ENCODE results near the gene SCAMP2.

SCAMP2 gene

DNA sequence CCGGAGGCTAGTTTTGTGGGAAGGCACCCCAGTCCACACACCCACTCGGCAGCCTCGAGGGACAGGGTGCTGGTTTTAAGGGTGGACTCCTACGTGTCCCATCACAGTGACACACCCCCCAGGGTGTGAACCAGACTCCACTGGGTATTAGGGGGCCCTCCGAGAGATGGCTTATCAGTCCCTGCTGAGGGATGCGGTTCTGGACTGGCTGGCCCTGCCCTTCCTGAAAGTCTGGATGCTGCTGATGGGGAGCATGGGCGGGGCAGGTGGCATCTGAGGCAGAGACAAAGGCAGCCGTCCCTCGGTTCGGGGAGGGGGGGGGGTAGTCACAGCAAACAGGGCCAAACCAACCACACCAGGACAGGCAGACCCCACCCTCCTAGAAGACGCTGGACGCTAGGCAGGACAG lies 29.3 kb downstream of the SCAMP2 start:
- Histone ChIP-seq H3K4me1 (peaks cover 29% of the 10 kb centered on the region), H3K4me2 (ENCODE audit: low read length) (peak overlapping the region; percentile 65), H3K27ac (peak overlapping the region; percentile 86), H3K27me3 (ENCODE audit: control insufficient read depth, insufficient read depth, low read length) (no peaks in the 10 kb centered on the region), H3K9ac (no peak overlapping the region), H3K36me3 (ENCODE audit: control insufficient read depth, insufficient read depth, low read length) (no peaks in the 10 kb centered on the region), H3K79me2 (no peaks in the 10 kb centered on the region), H3K9me3 (ENCODE audit: control insufficient read depth, low read length) (no peaks in the 10 kb centered on the region), H3K4me3 (ENCODE audit: low read depth, low read length) (no peak overlapping the region), H2AFZ (no peak overlapping the region)
- no peak for TF ChIP-seq CTCF (IDR thresholded peaks at IDR 0.05)

- H3K79me2 ChIP-seq, result no peaks in the 10 kb centered on the region
- peak; percentile 7 for TF ChIP-seq CTCF (IDR thresholded peaks at IDR 0.05)
- H3K4me2 ChIP-seq (ENCODE audit: low read length), result peak overlapping the region; percentile 65
- peaks cover 25% of the 10 kb centered on the region for H3K4me1 ChIP-seq
- H3K4me3 ChIP-seq (ENCODE audit: low read depth, low read length), result peak overlapping the region; percentile 32
- H2AFZ ChIP-seq, result peak overlapping the region; percentile 60
- no peaks in the 10 kb centered on the region for H3K27me3 ChIP-seq (ENCODE audit: control insufficient read depth, insufficient read depth, low read length)
- H3K27ac ChIP-seq, result peak overlapping the region; percentile 86
- H3K9ac ChIP-seq, result no peak overlapping the region
- H3K36me3 ChIP-seq (ENCODE audit: control insufficient read depth, insufficient read depth, low read length), result no peaks in the 10 kb centered on the region
- no peaks in the 10 kb centered on the region for H3K9me3 ChIP-seq (ENCODE audit: control insufficient read depth, low read length)
These were observed 29.7 kb downstream of the SCAMP2 start for GRCh38 chr15:74843445-74843828.

- Histone ChIP-seq H3K9me3 (ENCODE audit: control insufficient read depth, low read length) (no peaks in the 10 kb centered on the region), H3K4me1 (peaks cover 18% of the 10 kb centered on the region), H3K9ac (no peak within 1 kb of the TSS), H3K27ac (peak within 1 kb of the TSS; percentile 91), H3K79me2 (no peaks in the 10 kb centered on the region), H3K36me3 (ENCODE audit: control insufficient read depth, insufficient read depth, low read length) (no peaks in the 10 kb centered on the region), H3K4me2 (ENCODE audit: low read length) (peak within 1 kb of the TSS; percentile 92), H2AFZ (peak within 1 kb of the TSS; percentile 77), H3K4me3 (ENCODE audit: low read depth, low read length) (peak within 1 kb of the TSS; percentile 78), H3K27me3 (ENCODE audit: control insufficient read depth, insufficient read depth, low read length) (no peaks in the 10 kb centered on the region)
- TF ChIP-seq CTCF (IDR thresholded peaks at IDR 0.05), result peak; percentile 63
These were observed 30.4 kb downstream of the SCAMP2 start, which contains the start of gene ULK3 for GRCh38 chr15:74842581-74843444. ULK3 (minus strand) TSS chr15:74843156; CDS start chr15:74843105, 51 bp downstream.

GRCh38 chr15:74841891-74842373 lies 31.2 kb downstream of the SCAMP2 start:
- Histone ChIP-seq H3K4me1 (peaks cover 16% of the 10 kb centered on the region), H3K27me3 (ENCODE audit: control insufficient read depth, insufficient read depth, low read length) (no peaks in the 10 kb centered on the region), H3K9me3 (ENCODE audit: control insufficient read depth, low read length) (no peaks in the 10 kb centered on the region), H3K4me2 (ENCODE audit: low read length) (peak overlapping the region; percentile 92), H3K4me3 (ENCODE audit: low read depth, low read length) (peak overlapping the region; percentile 78), H3K27ac (peak overlapping the region; percentile 91), H2AFZ (no peak overlapping the region), H3K9ac (no peak overlapping the region), H3K36me3 (ENCODE audit: control insufficient read depth, insufficient read depth, low read length) (no peaks in the 10 kb centered on the region), H3K79me2 (no peaks in the 10 kb centered on the region)
- no peak for TF ChIP-seq CTCF (IDR thresholded peaks at IDR 0.05)

Measured in parathyroid adenoma (tissue), 2 donors.